GM12875 (cell line): Measurements from ENCODE around the gene TMEM147.
"Not testable (repeated sequence)": the region's sequence is repeated elsewhere in the genome, so short reads cannot be mapped to it uniquely, and the experiment has no call there.

Experiments
- H3K4me3 ChIP-seq: one replicate; pipeline ENCODE4 v1.5.1; 2011; ENCODE audit warnings: low read depth, low read length, control low read depth
- CTCF ChIP-seq: IDR thresholded peaks from 2 replicates; pipeline ENCODE4 v1.5.1; 2011; ENCODE audit warnings: low read depth, mild to moderate bottlenecking, control low read depth, inconsistent platforms, low read length, moderate library complexity, borderline replicate concordance; ENCODE audit not compliant: insufficient read depth

TMEM147 gene

GRCh38 chr19:35578707-35579106 lies 33.3 kb downstream of the TMEM147 start:
- H3K4me3 ChIP-seq, result no peak overlapping the region
- no peak for TF ChIP-seq CTCF

- no peak for TF ChIP-seq CTCF
- H3K4me3 ChIP-seq, result no peak overlapping the region
These were observed 37.3 kb downstream of the TMEM147 start for GRCh38 chr19:35582760-35583159.

GRCh38 chr19:35585848-35586247 lies 40.4 kb downstream of the TMEM147 start, which contains the start of gene PMIS2:
Gene PMIS2 (plus strand): TSS chr19:35586173. CDS start chr19:35586260, 87 bp downstream.
- no peak within 1 kb of the TSS for H3K4me3 ChIP-seq
- TF ChIP-seq CTCF, result no peak

- TF ChIP-seq CTCF, result no peak
These were observed 41.9 kb downstream of the TMEM147 start for GRCh38 chr19:35587321-35587720.

GRCh38 chr19:35590875-35591274 lies 45.4 kb downstream of the TMEM147 start:
- no peak for TF ChIP-seq CTCF
- no peak overlapping the region for H3K4me3 ChIP-seq

More at GRCh38 chr19:35587321-35587720, 41.9 kb downstream of the TMEM147 start:
- H3K4me3 ChIP-seq, result no peak overlapping the region

GRCh38 chr19:35592226-35592625 lies 46.8 kb downstream of the TMEM147 start:
- TF ChIP-seq CTCF, result peak; percentile 61
- no peak overlapping the region for H3K4me3 ChIP-seq

- H3K4me3 ChIP-seq, result not testable (repeated sequence)
These were observed 49.6 kb downstream of the TMEM147 start for GRCh38 chr19:35595026-35595425.

- no peak overlapping the region for H3K4me3 ChIP-seq
- no peak for TF ChIP-seq CTCF
These were observed 50.5 kb downstream of the TMEM147 start for GRCh38 chr19:35595928-35596327.
